ENCODE results near the gene ZDBF2.

GRCh38 chr2:206239157-206239556 is 35.3 kb upstream of the ZDBF2 start:
- no peak for TF ChIP-seq EZH2 (IDR thresholded peaks at IDR 0.05; ENCODE audit: low read length, missing control alignments)
- no peak for TF ChIP-seq CTCF (conservative IDR thresholded peaks at IDR 0.05 in 1 of 2, IDR thresholded peaks at IDR 0.05 in 1 of 2; ENCODE audit: low read depth in 1 of 2, low read length in 2 of 2)

Measured in fibroblast of lung (primary cell).